GM13977 (cell line): ENCODE data around the gene VRTN.

Source experiments
- DNase-seq: peaks from one replicate; pipeline ENCODE4 v3.0.0; 2012; ENCODE audit warnings: low spot score
- CTCF ChIP-seq: IDR thresholded peaks from 2 replicates; pipeline ENCODE4 v1.5.1; 2012; ENCODE audit warnings: mild to moderate bottlenecking, control low read depth; ENCODE audit not compliant: insufficient read depth; ENCODE audit errors: extremely low read depth, missing control alignments
- in situ Hi-C: fragments of 300-500 bp; cut with MboI; formaldehyde crosslinking; loops from one replicate; pipeline ENCODE4 v1.12.0; 2022; ENCODE audit warnings: low sequenced_read_pairs, low pct_unique_long_range_greater_than_20kb, mixed read lengths, inconsistent platforms; ENCODE audit not compliant: unreplicated experiment

VRTN gene

GRCh38 chr14:74309125-74310022 lies 38.9 kb upstream of the VRTN start:
- no peak for TF ChIP-seq CTCF
- in situ Hi-C loops = no loop called here
- no peak for DNase-seq

GRCh38 chr14:74312161-74312560 lies 36.1 kb upstream of the VRTN start:
- in situ Hi-C loops = no loop called here
- TF ChIP-seq CTCF = no peak
- DNase-seq = no peak

GRCh38 chr14:74313601-74314000 lies 34.7 kb upstream of the VRTN start:
- TF ChIP-seq CTCF = no peak
- in situ Hi-C loops = no loop called here
- DNase-seq = no peak

- in situ Hi-C loops = no loop called here
- no peak for TF ChIP-seq CTCF
- no peak for DNase-seq
Measured at GRCh38 chr14:74314576-74314975, 33.7 kb upstream of the VRTN start.

- in situ Hi-C loops = no loop called here
- TF ChIP-seq CTCF = peak; percentile 41
- DNase-seq = peak; percentile 61
Measured at GRCh38 chr14:74324931-74325361, 23.3 kb upstream of the VRTN start.

GRCh38 chr14:74325446-74325845 lies 22.8 kb upstream of the VRTN start:
- in situ Hi-C loops = no loop called here
- no peak for DNase-seq
- TF ChIP-seq CTCF = no peak
